GM23248 (cell line): Measurements from ENCODE around the gene ITSN2.

ENCODE experiments used
- EZH2 ChIP-seq: fragments of 200-600 bp; sonication (generic); IDR thresholded peaks from 2 replicates; pipeline ENCODE4 v1.6.1; 2018; ENCODE audit warnings: antibody characterized with exemption, mild to moderate bottlenecking; ENCODE audit not compliant: insufficient read depth, poor library complexity, severe bottlenecking
- EZH2phosphoT487 ChIP-seq: fragments of 200-600 bp; sonication (generic); IDR thresholded peaks from 2 replicates; pipeline ENCODE4 v1.6.1; 2018; ENCODE audit warnings: antibody characterized with exemption, moderate library complexity, mild to moderate bottlenecking, low read depth; ENCODE audit not compliant: insufficient read depth

DNA sequence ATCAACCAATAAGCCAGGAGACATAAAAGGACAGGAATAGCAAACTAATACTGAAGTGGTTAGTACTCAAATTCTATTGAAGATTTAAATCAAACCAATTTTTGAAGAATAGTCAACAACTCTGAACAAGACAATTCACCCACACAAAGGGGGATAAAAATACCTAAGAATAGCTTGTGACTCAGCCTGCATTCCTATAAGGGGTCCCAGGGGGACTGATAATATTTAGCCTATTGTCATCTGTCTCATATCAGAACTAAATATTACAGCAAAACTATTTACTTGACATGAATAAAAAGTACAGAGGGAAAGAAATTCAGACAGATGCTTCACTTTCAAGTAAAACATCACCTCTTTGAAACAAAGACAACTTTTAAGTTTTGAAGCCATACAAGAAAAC lies 7.7 kb downstream of the ITSN2 start:
- no peak for TF ChIP-seq EZH2
- no peak for TF ChIP-seq EZH2phosphoT487
